ENCODE measurements around the gene NPSR1.
"Not testable (repeated sequence)": the region's sequence is repeated elsewhere in the genome, so short reads cannot be mapped to it uniquely, and the experiment has no call there.

Gene NPSR1

DNA sequence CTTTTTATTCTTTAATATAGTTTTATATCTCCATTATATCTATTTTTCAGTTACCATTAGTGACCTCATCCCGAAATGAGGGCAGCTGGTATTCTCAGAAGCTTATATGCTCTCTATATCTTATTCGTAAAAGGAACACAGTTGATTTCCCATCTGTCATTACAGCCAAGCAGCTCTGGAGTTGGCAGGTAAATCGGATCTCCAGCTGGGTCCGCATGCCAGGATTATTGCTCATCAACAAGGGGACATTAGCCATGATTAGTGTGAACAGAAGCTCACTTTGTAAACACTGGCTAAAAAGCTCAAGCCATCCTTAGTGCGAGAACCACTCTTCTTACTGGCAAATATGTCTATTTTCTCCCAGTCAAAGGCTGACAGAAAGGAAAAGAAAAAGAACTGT lies 180.3 kb downstream of the NPSR1 start:
- no peak for DNase-seq

GRCh38 chr7:34839645-34840044 lies 181.6 kb downstream of the NPSR1 start:
- no peak for DNase-seq

DNA sequence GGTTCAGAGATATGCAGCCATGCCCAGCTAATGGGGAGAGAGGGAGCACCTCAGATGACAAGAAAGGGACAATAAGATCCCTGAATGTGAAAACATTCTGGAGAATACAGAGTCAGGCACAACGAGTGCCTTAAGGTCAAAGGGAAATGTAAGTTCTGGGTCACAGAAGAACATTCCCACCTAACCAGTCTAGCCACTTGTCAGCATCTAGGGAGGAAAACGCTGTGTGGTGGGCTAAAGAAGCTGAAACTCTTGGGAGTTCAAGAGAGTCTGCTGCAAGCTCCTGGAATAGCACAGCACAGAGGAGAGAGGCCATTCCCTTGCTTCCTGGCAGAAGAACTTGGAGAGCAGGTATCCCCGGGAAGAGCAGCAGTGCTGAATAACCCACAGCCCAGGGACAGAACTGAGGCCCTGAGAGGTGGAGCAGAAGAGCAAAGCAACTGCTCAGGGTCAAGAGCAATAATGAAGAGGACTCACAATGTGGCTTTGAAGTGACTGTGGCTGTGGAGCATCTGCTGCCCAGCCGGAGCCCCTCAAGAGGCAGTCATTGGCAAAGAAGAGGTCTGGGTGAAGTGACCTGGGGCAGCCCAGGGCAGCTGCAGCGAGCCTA lies 182.3 kb downstream of the NPSR1 start:
- DNase-seq: no peak

- DNase-seq: no peak
Measured at GRCh38 chr7:34841326-34841725, 183.3 kb downstream of the NPSR1 start.

- no peak for DNase-seq
Measured at GRCh38 chr7:34842782-34843181, 184.8 kb downstream of the NPSR1 start.

GRCh38 chr7:34844406-34844805 lies 186.4 kb downstream of the NPSR1 start:
- no peak for DNase-seq

- DNase-seq: no peak
Measured at GRCh38 chr7:34844936-34845665, 187.1 kb downstream of the NPSR1 start.

- no peak for DNase-seq
Measured at GRCh38 chr7:34845666-34846361, 187.8 kb downstream of the NPSR1 start.

GRCh38 chr7:34846976-34847375 lies 189.0 kb downstream of the NPSR1 start:
- no peak for DNase-seq

DNA sequence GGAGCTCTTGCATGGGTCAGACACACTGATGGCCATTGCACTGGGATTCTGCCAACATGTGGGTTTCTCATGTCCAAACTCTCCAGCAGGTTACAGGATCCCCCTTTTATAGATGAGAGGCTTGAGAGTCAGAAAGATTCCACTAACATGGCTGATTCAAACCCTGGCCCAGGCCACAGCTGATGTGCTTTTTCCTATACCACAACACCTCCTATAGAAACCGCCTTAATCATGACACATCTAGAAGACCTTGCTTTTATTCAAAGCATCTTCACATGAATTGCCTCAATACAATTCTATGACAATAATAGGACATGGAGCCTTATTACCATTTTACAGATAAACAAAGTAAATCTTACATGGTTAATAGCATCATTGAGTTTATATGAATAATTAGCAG lies 190.7 kb downstream of the NPSR1 start:
- peak; percentile 1 for DNase-seq

DNA sequence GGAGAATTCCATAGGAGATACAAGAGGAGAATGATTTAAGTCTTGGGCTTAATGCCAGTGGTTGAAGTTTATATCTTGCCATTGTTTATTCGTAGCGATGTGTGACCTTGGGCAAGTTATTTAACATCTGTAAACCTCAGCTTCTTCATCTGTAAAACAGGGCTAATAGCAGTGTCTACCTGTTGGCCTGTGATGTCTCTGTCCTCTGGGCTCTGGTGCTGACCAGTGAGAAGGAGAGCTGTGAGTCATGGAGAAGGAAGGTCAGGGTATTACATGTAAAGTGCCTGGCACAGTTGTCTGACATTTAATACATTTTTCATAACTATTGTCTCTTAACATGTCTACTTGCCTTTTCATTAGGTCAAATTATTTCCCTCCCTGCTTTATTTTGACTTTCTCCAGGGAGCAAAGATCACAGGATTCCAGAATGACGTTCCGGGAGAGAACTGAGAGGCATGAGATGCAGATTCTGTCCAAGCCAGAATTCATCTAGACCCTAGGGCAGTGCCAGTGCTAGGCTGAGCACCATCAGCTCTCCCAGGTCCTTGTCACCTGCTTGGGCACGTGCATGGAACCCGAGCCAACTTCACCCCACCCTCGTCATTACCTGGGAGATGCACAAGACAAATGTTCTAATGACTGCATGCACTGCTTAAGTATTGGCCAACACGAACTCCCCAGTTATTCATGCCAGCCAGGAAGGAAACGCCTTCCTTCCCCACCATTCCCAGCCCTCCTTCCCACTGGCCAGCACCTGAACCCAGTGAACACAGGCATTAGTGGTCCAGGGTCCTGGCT lies 191.3 kb downstream of the NPSR1 start:
- no peak for DNase-seq

- no peak for DNase-seq
Measured at GRCh38 chr7:34849986-34850385, 192.0 kb downstream of the NPSR1 start.

DNA sequence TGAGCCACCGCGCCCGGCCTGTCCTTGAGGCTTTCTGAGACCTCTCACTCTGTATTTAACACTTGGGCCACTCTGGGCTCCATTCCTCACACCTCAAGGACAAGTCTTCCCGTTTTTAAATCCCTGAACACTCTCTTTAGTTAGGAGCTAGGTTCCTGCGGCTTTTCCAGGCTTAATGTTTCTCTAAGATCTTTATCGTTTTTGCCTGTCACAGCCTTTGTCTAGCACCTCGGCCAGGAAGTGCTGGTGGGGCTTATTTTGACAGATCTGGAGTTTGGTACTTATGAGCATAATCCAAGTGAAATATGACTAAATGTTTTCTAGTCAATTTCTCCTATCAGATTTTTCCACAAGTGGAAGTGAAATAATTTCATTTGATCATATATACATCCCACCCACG lies 192.7 kb downstream of the NPSR1 start:
- DNase-seq: no peak

DNA sequence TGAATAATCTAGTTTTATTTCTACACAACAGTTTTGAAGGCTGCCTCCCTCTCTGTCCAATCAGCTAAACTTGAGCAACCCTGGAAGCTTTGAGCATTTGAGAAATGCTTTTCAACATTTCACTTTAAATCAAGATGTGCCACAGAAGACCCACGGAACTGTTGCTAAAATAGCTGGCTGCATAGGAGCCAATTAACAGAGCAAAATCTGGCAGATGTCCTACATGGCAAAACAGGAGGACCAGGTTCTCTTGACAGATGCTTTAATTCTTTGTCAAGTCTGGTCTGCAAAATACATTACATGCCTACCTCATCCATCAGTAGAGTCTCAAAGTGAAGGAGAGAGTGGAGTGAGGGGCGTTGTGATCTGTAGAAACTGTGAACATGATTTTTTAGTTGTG lies 193.4 kb downstream of the NPSR1 start:
- no peak for DNase-seq

DNA sequence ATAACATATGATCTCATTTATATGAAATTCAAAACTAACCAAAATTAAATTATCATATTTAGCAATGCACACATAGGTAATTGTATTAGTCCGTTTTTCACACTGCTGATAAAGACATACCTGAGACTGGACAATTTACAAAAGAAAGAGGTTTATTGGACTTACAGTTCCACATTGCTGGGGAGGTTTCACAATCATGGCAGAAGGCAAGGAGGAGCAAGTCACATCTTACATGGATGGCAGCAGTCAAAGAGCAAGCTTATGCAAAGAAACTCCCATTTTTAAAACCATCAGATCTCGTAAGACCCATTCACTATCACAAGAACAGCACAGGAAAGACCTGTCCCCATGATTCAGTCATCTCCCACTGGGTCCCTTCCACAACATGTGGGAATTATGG lies 200.4 kb downstream of the NPSR1 start:
- not testable (repeated sequence) for DNase-seq

DNA sequence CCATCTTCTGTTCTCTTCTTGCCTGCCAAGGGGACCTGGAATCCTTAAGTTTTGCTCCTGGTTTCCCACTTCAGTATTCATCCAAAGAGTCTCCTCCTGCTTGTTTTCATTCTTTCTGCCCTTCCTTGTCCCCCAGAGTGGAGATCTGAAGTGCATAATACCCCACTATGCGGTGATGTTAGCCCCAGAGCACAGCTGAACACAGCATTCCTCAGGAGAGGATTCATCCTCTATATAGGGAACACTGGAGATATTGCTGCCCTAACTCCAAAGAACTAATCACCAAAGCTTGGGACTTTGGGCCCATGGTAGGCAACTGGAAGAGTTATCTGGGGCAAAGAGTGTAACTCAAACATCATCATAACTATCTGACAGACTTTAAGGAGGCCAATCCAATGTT lies 201.3 kb downstream of the NPSR1 start:
- not testable (repeated sequence) for DNase-seq

- not testable (repeated sequence) for DNase-seq
Measured at GRCh38 chr7:34866222-34866621, 208.2 kb downstream of the NPSR1 start.

- DNase-seq: not testable (repeated sequence)
Measured at GRCh38 chr7:34867341-34867740, 209.3 kb downstream of the NPSR1 start.

DNA sequence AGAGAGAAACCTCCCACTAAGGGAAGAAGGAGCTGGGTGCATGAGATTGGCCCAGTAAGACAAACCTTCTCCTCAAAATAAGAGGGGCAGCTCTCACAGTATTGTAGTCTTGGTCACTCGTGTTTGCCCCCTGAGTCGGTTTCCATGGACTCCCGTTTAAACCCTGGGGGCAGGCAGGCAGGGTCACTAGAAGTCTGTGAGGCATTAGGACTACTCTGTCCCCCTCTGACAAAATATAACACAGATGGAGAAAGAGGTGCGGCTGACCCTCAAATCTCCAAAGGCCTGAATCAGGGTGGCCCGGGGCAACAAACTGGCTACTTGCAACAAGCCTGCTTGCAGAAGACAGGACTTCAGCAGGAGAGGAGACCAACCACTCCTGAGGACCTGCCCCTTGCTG lies 210.6 kb downstream of the NPSR1 start:
- DNase-seq: not testable (repeated sequence)

- no peak for DNase-seq
Measured at GRCh38 chr7:34869057-34869456, 211.0 kb downstream of the NPSR1 start.

DNA sequence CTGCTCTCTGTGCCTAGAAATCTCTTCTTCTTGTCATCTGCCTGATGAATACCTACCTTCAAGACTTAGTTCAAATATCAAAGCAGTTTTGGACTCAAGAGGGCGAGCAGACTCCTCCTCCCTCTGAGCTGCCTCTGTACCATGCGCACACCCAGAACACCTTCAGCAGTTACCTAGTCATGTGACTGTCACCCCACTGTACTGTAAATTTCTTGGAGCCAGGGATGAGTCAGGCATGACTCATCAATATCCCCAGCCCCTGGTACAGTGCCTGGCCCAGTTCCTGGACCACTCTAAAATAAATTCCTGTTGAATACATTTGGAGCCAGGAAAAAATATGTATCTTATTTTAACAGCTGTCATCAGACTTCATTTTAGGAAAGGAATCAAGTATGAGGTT lies 212.0 kb downstream of the NPSR1 start:
- not testable (repeated sequence) for DNase-seq

GRCh38 chr7:34874329-34874728 lies 216.3 kb downstream of the NPSR1 start:
- not testable (repeated sequence) for DNase-seq

GRCh38 chr7:34875481-34875880 lies 217.5 kb downstream of the NPSR1 start:
- DNase-seq: no peak

All from activated CD4-positive, alpha-beta T cell treated with anti-CD3 and anti-CD28 coated beads, Interleukin-2, amount 50 U/mL, for 16 hours (primary cell).